GM12873 (cell line): ENCODE data around the gene SIGLEC9.

Experiments used
- CTCF ChIP-seq: IDR thresholded peaks from 2 replicates; pipeline ENCODE4 v1.5.1; 2012; ENCODE audit warnings: low read depth, mild to moderate bottlenecking, moderate library complexity, low read length, control low read depth; ENCODE audit not compliant: insufficient read depth; ENCODE audit errors: missing control alignments

SIGLEC9 gene

GRCh38 chr19:51146751-51147150 is 22.0 kb downstream of the SIGLEC9 start:
- no peak for TF ChIP-seq CTCF

GRCh38 chr19:51147663-51148062 is 23.0 kb downstream of the SIGLEC9 start:
- TF ChIP-seq CTCF, result no peak

GRCh38 chr19:51148580-51148979 is 23.9 kb downstream of the SIGLEC9 start:
- TF ChIP-seq CTCF, result no peak

GRCh38 chr19:51150627-51151026 is 25.9 kb downstream of the SIGLEC9 start:
- TF ChIP-seq CTCF, result no peak

GRCh38 chr19:51156710-51157109 is 32.0 kb downstream of the SIGLEC9 start:
- TF ChIP-seq CTCF, result no peak

- TF ChIP-seq CTCF, result no peak
Observed at GRCh38 chr19:51157265-51157664, 32.6 kb downstream of the SIGLEC9 start.

- peak; percentile 93 for TF ChIP-seq CTCF
Observed at GRCh38 chr19:51158474-51159129, 33.9 kb downstream of the SIGLEC9 start.
